ENCODE data around the gene RECQL. TPM values are rescaled to one million over a fixed set of nuclear protein-coding genes. Genes with fewer than 3 reads are reported as not detected.

Gene RECQL
- polyA plus RNA-seq, 1 donor (not counting 4 experiments of a cell fraction or from before 2014, with no cell fraction given): 41.9 TPM

- Histone ChIP-seq H2AFZ (ENCODE audit: control insufficient read depth, low read length) (no peak overlapping the region), H3K27me3 (ENCODE audit: control insufficient read depth, extremely low read depth, insufficient read depth, low read length) (no peaks in the 10 kb centered on the region), H3K9ac (ENCODE audit: control insufficient read depth, extremely low read depth, insufficient read depth, low read length) (no peak overlapping the region), H3K36me3 (ENCODE audit: control insufficient read depth in 2 of 2, extremely low read depth in 1 of 2, insufficient read depth in 2 of 2, low read length in 2 of 2) (peaks cover 1 to 3% of the 10 kb centered on the region in 2 experiments), H3K27ac (ENCODE audit: control insufficient read depth, insufficient read depth, low read length) (no peak overlapping the region), H3K9me1 (ENCODE audit: control insufficient read depth, extremely low read depth, insufficient read depth, low read length) (no peaks in the 10 kb centered on the region), H3K9me3 (ENCODE audit: control insufficient read depth, low read depth, low read length) (no peaks in the 10 kb centered on the region), H4K20me1 (ENCODE audit: control insufficient read depth, extremely low read depth, insufficient read depth, low read length) (no peaks in the 10 kb centered on the region), H3K79me2 (ENCODE audit: control insufficient read depth, insufficient read depth, low read length) (no peaks in the 10 kb centered on the region), H3K4me1 (ENCODE audit: control insufficient read depth, extremely low read depth, insufficient read depth, low read length) (no peaks in the 10 kb centered on the region), H3K4me2 (ENCODE audit: control insufficient read depth, extremely low read depth, insufficient read depth, low read depth, low read length) (no peak overlapping the region), H3K4me3 (ENCODE audit: control insufficient read depth in 2 of 3, extremely low read depth in 1 of 3, insufficient read depth in 2 of 3, low read depth in 1 of 3, low read length in 3 of 3) (no peak overlapping the region)
- dilution Hi-C loops (cut with MboI; ENCODE audit: extremely low pct_ligation_motif_present, low sequenced_read_pairs): no loop called here
- FAIRE-seq (no peak), DNase-seq (ENCODE audit: low read depth, low spot score) (no peak)
- TF ChIP-seq, protein P1, sequence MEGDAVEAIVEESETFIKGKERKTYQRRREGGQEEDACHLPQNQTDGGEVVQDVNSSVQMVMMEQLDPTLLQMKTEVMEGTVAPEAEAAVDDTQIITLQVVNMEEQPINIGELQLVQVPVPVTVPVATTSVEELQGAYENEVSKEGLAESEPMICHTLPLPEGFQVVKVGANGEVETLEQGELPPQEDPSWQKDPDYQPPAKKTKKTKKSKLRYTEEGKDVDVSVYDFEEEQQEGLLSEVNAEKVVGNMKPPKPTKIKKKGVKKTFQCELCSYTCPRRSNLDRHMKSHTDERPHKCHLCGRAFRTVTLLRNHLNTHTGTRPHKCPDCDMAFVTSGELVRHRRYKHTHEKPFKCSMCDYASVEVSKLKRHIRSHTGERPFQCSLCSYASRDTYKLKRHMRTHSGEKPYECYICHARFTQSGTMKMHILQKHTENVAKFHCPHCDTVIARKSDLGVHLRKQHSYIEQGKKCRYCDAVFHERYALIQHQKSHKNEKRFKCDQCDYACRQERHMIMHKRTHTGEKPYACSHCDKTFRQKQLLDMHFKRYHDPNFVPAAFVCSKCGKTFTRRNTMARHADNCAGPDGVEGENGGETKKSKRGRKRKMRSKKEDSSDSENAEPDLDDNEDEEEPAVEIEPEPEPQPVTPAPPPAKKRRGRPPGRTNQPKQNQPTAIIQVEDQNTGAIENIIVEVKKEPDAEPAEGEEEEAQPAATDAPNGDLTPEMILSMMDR (optimal IDR thresholded peaks at IDR 0.05 in 1 of 3, IDR thresholded peaks at IDR 0.05 in 1 of 3, conservative IDR thresholded peaks at IDR 0.05 in 1 of 3; ENCODE audit: extremely low read depth in 1 of 3, insufficient read depth in 2 of 3, low read length in 3 of 3): no peak
- TF ChIP-seq EZH2 (IDR thresholded peaks at IDR 0.05; ENCODE audit: low read length): no peak
Observed at GRCh38 chr12:21518451-21518850, 17.0 kb upstream of the RECQL start.

DNA sequence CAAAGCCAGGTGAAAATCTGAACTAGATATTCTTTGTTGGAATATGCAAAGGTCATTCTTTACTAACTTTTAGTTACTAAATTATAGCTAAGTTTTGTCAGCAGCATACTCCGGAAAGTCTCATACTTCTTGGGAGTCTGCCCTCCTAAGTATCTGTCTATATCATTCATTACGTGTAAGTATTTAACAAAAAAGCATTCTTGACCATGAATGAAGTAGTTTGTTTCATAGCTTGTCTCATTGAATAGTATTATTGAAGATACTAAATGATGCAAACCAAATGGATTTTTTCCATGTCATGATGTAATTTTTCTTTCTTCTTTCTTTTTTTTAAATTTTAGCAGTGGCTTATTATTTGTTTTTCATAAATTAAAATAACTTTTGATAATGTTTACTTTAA is 14.8 kb upstream of the RECQL start:
- dilution Hi-C loops (cut with MboI; ENCODE audit: extremely low pct_ligation_motif_present, low sequenced_read_pairs): no loop called here
- Histone ChIP-seq H3K9ac (ENCODE audit: control insufficient read depth, extremely low read depth, insufficient read depth, low read length) (no peak overlapping the region), H3K4me2 (ENCODE audit: control insufficient read depth, extremely low read depth, insufficient read depth, low read depth, low read length) (no peak overlapping the region), H3K36me3 (ENCODE audit: control insufficient read depth in 2 of 2, extremely low read depth in 1 of 2, insufficient read depth in 2 of 2, low read length in 2 of 2) (peaks cover 3 to 10% of the 10 kb centered on the region in 2 experiments), H3K9me3 (ENCODE audit: control insufficient read depth, low read depth, low read length) (no peaks in the 10 kb centered on the region), H4K20me1 (ENCODE audit: control insufficient read depth, extremely low read depth, insufficient read depth, low read length) (no peaks in the 10 kb centered on the region), H2AFZ (ENCODE audit: control insufficient read depth, low read length) (no peak overlapping the region), H3K27me3 (ENCODE audit: control insufficient read depth, extremely low read depth, insufficient read depth, low read length) (no peaks in the 10 kb centered on the region), H3K79me2 (ENCODE audit: control insufficient read depth, insufficient read depth, low read length) (no peaks in the 10 kb centered on the region), H3K4me3 (ENCODE audit: control insufficient read depth in 2 of 3, extremely low read depth in 1 of 3, insufficient read depth in 2 of 3, low read depth in 1 of 3, low read length in 3 of 3) (no peak overlapping the region), H3K4me1 (ENCODE audit: control insufficient read depth, extremely low read depth, insufficient read depth, low read length) (no peaks in the 10 kb centered on the region), H3K27ac (ENCODE audit: control insufficient read depth, insufficient read depth, low read length) (no peak overlapping the region), H3K9me1 (ENCODE audit: control insufficient read depth, extremely low read depth, insufficient read depth, low read length) (no peaks in the 10 kb centered on the region)
- no peak for TF ChIP-seq EZH2 (IDR thresholded peaks at IDR 0.05; ENCODE audit: low read length)
- TF ChIP-seq, protein P1 (optimal IDR thresholded peaks at IDR 0.05 in 1 of 3, IDR thresholded peaks at IDR 0.05 in 1 of 3, conservative IDR thresholded peaks at IDR 0.05 in 1 of 3; ENCODE audit: extremely low read depth in 1 of 3, insufficient read depth in 2 of 3, low read length in 3 of 3): no peak
- FAIRE-seq (no peak), DNase-seq (ENCODE audit: low read depth, low spot score) (no peak)

Measured in keratinocyte (primary cell).